ENCODE measurements around the gene FAM117A. TPM values are rescaled to one million over a fixed set of nuclear protein-coding genes. Genes with fewer than 3 reads are reported as not detected.

Gene FAM117A
- total and polyA plus RNA-seq, 10 of the 15 experiments (the other 5 are each of a cell fraction or from before 2014, with no cell fraction given) = 2.1 to 29.6 (median 20.0) TPM

- intact Hi-C loops (cut with micrococcal nuclease; ENCODE audit: unreplicated experiment) (no loop called here), in situ Hi-C loops (cut with MboI) (no loop called here)
- FAIRE-seq = no peak
- Histone ChIP-seq H3K36me3 (ENCODE audit: control insufficient read depth in 2 of 2, insufficient read depth in 2 of 2, low read length in 1 of 2) (peaks cover 21 to 37% of the 10 kb centered on the region in 2 experiments), H3K27me3 (replicated peaks in 1 of 2; ENCODE audit: control insufficient read depth in 2 of 2, insufficient read depth in 2 of 2, low read length in 1 of 2) (no peaks in the 10 kb centered on the region), H3K9me3 (replicated peaks; ENCODE audit: control insufficient read depth, insufficient read depth, low read length) (no peaks in the 10 kb centered on the region), H3K4me2 (ENCODE audit: control insufficient read depth, insufficient read depth) (no peak overlapping the region), H2AFZ (ENCODE audit: control insufficient read depth, low read depth, low read length) (no peak overlapping the region), H3K4me1 (ENCODE audit: control insufficient read depth, insufficient read depth, low read length) (no peaks in the 10 kb centered on the region), H3K9ac (ENCODE audit: control insufficient read depth, insufficient read depth, low read length) (no peak overlapping the region), H4K20me1 (ENCODE audit: control insufficient read depth, insufficient read depth) (no peaks in the 10 kb centered on the region; the same call in 1 of the 2 replicates), H3K4me3 (no peak overlapping the region), H3K79me2 (ENCODE audit: control insufficient read depth, insufficient read depth, low read length) (no peaks in the 10 kb centered on the region), H3K27ac (ENCODE audit: control insufficient read depth, insufficient read depth) (no peak overlapping the region)
- CTCF ChIA-PET = interaction anchor here (2.5 kb wide), 1 partner anchor 9 kb away, joined by 8 read pairs; the partner anchor contains the start of gene SLC35B1
- no peak for ATAC-seq
- POLR2A ChIA-PET = no interaction called here
- SMC1A ChIA-PET (ENCODE audit: uncharacterized antibody, unreplicated experiment) = interaction anchor here (1.3 kb wide), 1 partner anchor 8 kb away, joined by 4 read pairs; no protein-coding TSS in a partner anchor
- 90% methylated on average over 10 of the region's 10 CpGs for WGBS (ENCODE audit: insufficient coverage, insufficient replicate concordance, low lambda C conversion rate, missing lambda C conversion rate)
- RAD21 ChIA-PET (ENCODE audit: unreplicated experiment) = no interaction called here
- no peak for DNase-seq (ENCODE audit: low read depth, low spot score)
- BruUV-seq (replicated peaks) = no TSS peak
- TF ChIP-seq NFXL1 (IDR thresholded peaks at IDR 0.05; ENCODE audit: borderline replicate concordance) (no peak), SMAD1 (IDR thresholded peaks at IDR 0.05; ENCODE audit: low read depth, partially characterized antibody) (no peak), BCL3 (IDR thresholded peaks at IDR 0.05; ENCODE audit: borderline replicate concordance, insufficient read depth, low read depth, low read length, poor library complexity, severe bottlenecking) (no peak), E2F8 (IDR thresholded peaks at IDR 0.05; ENCODE audit: low read depth, partially characterized antibody) (no peak), ZBTB4 (CRISPR knock-in tag; IDR thresholded peaks at IDR 0.05) (no peak), MXI1 (IDR thresholded peaks at IDR 0.05; ENCODE audit: low read depth, low read length) (no peak), BCL11A (IDR thresholded peaks at IDR 0.05; ENCODE audit: low read depth, low read length) (no peak), STAT3 (IDR thresholded peaks at IDR 0.05; ENCODE audit: low read depth, low read length) (no peak), SREBF2 (IDR thresholded peaks at IDR 0.05; ENCODE audit: low read length) (no peak), SMARCA5 (IDR thresholded peaks at IDR 0.05) (no peak), POLR2AphosphoS5 (IDR thresholded peaks at IDR 0.05; ENCODE audit: low read length) (no peak), POU2F2 (IDR thresholded peaks at IDR 0.05; ENCODE audit: borderline replicate concordance, low read depth, low read length) (no peak), PRDM15 (CRISPR knock-in tag; IDR thresholded peaks at IDR 0.05) (no peak)
These were observed 46.5 kb downstream of the FAM117A start for GRCh38 chr17:49717371-49717861.

Measured in GM12878 (cell line).